CD4-positive, alpha-beta T cell treated with Interleukin-4 for 4 hours (primary cell): ENCODE data around the gene MAN2B2.

Source experiments
- DNase-seq: peaks from one replicate; pipeline ENCODE4 v3.0.0-alpha.2; 2020

MAN2B2 gene

DNA sequence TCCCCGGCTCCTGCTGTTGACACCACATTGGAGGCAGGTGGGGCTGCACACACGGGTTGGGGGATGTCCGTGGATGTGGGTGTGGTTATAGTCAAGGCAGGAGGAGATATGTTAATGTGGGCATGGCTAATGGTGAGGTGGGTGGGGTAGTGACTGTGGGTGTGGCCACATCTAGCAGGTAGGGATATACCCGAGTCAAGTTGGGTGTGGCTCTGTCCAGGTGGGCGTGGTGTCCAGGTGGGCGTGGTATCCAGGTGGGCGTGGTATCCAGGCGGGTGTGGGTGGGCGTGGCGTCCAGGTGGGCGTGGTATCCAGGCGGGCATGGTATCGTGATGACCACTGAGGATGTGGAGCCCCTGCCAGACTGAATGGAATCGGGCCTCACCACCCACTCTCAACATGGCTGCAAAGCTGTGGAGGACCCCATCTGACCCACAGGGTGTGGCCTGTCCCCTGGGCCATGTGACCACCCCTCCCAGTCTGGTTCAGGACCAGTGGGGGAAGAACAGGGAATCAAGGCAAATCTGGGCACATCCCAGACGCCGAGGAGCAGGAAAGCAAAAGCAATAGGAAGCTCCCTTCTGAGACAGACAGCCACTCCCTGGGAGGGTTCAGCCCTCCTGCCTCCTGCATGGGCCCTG is 21.0 kb downstream of the MAN2B2 start:
- DNase-seq: no peak

GRCh38 chr4:6596948-6597347 is 22.0 kb downstream of the MAN2B2 start:
- DNase-seq: no peak

GRCh38 chr4:6598127-6598526 is 23.1 kb downstream of the MAN2B2 start:
- no peak for DNase-seq

DNA sequence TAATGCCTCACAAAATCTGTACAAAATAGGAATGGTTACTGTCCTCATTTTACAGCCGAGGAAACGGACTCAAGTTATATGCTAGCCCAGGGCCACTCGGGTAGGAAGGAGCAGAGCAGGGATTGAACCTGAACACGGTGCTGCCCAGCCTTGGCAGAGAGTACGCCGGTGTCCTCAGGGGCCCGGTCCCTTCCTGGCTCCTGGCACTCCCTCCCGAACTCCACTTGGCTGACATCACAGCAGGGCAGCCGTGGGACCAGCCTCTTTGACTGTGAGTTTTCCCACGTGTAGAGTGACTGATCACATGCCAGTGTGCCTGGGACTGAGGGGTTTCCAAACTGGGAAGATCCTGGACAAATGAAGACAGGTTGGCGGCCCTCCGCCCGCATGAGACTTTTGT is 23.7 kb downstream of the MAN2B2 start:
- DNase-seq: no peak

DNA sequence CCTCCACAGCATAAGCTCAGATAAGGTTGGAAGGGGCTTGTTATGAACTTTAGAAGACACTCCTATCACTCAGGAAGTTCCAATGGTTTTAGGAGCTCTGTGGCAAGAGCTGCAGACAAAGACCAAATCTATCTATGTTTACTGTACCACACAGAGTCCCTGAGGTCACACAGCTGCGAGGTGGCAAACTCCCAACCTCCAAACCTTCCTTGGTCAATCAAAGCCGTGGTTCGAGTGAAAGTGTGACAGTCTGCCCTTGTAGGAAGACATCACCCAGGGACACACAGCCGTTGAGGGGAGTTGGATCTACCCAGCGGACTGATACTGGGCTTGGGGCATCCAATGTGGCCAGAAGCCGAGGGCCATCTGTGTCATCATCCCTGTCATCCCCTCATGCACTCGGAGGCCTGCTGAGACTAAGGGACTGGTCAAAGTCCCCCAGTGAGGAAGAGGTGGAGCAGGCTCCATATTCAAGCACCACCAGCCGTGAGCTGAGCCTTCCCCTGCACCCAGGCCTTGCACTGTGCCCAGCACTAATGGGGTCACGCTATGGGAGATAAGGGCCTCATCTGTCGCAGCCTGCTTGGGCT is 26.8 kb downstream of the MAN2B2 start:
- no peak for DNase-seq

GRCh38 chr4:6602289-6602688 is 27.3 kb downstream of the MAN2B2 start:
- DNase-seq: no peak

GRCh38 chr4:6603128-6603527 is 28.1 kb downstream of the MAN2B2 start:
- no peak for DNase-seq

DNA sequence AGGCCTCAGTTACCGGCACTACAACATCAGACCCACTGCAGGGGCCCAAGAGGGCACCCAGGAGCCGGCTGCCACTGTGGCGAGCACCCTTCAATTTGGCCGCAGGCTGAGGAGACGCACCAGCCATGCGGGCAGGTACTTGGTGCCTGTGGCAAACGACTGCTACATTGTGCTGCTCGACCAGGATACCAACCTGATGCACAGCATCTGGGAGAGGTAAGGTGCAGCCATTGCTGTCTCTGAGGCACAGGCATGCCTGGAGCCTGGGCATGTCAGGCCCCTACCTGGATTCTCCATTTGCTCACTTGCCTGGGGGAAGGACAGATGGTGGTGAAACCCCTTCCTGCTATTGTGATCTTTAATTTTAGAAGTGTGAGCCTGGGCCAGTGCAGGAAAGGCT is 30.1 kb downstream of the MAN2B2 start:
- DNase-seq: no peak

DNA sequence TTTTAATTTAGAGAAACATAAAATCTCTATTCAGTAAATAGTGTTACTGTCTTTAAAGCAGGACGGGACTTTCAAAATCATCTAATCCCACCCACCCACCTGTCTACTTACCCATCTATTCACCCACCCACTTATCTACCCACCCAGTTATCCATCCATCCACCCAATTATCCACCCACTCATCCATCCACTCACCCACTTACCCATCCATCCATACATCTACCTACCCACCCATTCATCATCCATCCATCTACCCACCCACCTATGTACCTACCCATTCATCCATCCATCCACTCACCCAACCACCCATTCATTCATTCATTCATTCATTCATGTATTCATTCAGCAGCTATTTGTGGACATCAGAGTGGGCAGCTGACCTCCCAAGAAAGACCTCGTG is 30.6 kb downstream of the MAN2B2 start:
- no peak for DNase-seq

DNA sequence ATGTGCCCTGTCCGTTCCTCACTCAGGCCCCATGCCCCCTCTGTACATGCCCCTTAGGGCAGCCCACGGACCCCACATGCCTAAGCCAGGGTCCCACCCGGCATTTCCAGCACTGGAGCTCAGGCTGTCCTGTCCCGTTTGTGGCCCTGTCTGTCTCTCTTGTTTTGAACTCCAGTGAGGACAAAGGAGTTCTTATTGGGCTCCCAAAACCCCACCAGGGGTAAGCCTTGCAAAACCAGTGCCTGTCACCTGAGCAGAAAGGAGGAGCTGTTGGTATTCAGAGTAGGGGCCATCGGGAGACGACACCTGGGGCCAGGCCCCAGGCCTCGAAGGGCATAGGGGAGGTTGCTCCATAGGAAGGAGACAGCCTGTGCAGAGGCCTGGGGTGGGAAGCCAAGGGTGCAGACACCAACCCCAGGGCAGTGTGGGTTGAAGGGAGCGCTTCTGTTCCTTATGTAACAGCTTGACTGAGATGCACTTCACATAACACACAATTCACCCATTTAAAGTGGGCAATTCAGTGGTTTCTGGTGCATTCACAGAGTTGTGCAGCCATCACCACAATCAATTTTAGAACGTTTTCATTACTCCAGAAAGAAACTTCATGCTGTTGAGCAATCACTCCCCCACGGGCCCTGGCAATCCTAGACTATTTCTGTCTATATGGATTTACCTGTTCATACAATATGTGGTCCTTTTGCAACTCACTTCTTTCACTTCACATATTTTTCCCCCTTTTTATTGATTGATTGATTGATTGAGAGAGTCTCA is 31.7 kb downstream of the MAN2B2 start:
- DNase-seq: no peak

DNA sequence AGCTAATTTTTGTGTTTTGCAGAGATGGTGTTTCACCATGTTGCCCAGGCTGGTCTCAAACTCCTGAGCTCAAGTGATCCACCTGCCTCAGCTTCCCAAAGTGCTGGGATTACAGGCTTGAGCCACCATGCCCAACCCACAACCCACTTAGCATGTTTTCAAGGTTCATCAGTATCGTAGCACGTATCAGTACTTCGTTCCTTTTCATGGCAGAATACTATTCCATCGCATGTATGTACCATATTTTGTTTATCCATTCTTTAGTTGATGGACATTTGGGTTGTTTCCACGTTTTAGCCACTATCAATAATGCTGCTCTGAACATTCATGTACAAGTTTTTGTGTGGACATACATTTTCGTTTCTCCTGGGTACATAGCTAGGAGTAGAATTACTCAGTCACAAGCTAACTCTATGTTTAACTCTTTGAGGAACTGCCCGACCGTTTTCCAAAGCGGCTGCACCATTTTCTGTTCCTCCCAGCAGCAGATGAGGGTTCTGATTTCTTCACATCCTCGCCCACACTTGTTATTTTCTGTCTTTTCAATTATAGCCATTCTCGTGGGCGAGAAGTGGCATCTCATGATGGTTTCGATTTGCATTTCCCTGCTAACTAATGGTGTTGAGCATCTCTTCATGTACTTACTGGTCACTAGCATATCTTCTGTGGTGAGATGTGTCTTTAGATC is 32.5 kb downstream of the MAN2B2 start:
- no peak for DNase-seq

DNA sequence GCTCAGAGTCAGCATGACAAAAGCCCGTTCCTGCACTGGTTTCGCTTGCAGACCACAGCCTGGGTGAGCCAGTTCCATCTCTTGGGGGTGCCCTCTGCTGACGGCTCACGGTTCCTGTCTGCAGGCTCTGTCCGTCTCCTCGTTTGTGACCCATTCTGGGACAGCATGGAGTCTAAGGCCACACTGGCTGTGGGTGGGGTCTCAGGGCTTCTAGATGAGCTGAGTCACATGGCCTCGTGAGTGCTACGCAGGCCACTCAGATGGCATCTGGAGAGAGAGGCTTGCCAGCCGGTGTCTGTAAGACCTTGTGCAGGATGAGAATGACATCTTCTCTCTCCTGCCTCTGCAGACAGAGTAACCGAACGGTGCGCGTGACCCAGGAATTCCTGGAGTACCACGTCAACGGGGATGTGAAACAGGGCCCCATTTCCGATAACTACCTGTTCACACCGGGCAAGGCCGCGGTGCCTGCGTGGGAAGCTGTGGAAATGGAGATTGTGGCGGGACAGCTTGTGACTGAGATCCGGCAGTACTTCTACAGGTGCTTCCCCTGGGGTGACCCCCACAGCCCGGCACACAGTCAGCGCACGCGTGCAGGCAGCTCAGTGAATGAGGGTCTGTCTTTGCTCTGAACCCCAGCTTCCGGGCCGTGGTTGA is 33.9 kb downstream of the MAN2B2 start:
- DNase-seq: no peak

DNA sequence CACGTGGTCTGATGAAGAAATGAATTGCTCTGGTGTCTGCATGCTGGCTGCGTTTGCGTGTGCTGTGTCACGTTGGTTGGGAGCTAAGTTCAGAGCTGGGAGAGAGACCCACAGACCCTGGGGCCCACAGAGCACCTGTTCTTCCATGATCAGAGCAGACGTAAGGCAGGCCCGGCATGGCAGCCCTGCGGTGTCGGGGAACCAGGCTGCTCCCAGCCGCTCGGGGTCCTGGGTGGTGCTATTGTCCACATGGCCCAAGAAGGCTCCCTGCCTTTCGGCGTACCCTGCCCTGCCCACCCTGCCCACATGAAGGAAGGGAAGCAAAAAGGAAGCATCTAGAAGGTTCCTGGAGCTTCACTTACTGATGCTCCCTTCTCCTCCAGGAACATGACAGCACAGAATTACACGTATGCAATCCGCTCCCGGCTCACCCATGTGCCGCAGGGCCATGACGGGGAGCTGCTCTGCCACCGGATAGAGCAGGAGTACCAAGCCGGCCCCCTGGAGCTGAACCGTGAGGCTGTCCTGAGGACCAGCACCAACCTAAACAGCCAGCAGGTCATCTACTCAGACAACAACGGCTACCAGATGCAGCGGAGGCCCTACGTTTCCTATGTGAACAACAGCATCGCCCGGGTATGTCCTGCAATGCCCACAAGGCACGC is 34.6 kb downstream of the MAN2B2 start:
- DNase-seq: no peak

- DNase-seq: no peak
Measured at GRCh38 chr4:6610856-6611430, 36.0 kb downstream of the MAN2B2 start.

DNA sequence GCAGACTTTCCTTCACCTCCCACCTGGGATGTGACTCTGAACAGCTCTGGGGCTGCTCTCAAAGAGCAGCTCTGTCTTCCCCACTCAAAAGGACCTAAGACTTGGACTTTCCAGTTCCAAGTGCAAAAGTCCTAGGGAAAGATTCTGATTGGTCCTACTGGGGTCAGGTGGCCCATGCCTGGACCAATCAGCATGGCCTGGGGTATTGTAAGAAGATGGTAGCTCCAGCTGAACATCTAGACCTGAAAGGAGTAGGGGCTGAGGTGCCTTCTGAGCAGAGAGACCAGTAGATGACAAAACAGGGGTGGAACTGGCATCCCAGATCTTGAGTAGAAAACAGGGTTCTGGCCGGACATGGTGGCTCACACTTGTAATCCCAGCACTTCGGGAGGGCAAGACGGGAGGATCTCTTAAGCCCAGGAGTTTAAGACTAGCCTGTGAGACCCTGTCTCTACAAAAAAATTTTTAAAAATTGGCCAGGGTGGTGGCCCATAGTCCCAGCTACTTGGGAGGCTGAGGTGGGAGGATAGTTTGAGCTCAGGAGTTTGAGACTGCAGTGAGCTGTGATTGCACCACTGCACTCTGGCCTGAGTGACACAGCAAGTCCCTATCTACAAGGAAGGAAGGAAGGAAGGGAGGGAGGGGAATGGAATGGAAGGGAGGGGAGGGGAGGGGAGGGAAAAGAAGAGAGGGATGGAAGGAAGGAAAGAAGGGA is 38.1 kb downstream of the MAN2B2 start:
- DNase-seq: no peak

GRCh38 chr4:6613676-6614651 is 39.0 kb downstream of the MAN2B2 start:
- DNase-seq: no peak

GRCh38 chr4:6614701-6615230 is 39.8 kb downstream of the MAN2B2 start:
- no peak for DNase-seq

DNA sequence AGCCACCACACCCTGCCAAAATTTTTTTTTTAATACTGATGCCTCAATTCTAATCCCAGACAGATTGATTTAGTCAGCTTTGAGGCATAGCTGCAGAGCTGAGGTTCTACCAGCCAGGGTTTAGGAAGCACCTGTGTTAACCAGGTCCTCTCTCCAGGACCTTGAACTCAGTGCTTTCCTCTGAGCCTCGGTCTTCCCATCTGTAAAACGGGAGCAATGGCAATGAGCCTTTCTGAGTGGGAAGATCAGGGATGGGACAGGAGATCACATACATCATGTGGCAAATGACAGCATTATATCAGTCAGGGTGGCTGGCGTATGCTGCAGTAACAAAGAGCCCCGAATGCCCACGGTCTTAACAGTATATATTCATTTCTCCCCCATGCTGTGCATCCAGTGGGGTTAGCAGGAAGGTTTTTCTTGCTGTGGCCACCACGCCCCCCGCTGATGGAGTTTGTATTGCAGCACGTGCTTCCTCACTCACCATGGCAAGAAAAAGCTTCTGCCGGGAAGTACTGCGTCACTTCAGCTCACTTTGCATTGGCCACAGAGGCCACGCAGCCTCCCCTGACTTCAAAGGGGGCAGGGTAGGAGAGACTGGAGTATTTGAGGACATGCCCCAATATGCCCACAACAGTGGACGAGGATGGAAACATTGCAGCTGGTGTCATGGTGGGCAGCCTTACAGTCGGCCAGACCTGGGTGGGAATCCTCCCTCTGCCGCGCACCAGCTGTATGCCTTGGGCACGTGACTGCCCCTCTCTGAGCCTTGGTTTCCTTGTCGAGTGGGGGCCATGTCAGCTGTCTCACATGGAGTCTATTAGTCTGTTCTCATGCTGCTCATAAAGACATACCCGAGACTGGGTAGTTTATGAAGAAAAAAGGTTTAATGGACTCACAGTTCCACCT is 41.4 kb downstream of the MAN2B2 start:
- DNase-seq: no peak

- DNase-seq: no peak
Measured at GRCh38 chr4:6617246-6617645, 42.3 kb downstream of the MAN2B2 start.
